Measurements from ENCODE around the gene KLF16.

DNA sequence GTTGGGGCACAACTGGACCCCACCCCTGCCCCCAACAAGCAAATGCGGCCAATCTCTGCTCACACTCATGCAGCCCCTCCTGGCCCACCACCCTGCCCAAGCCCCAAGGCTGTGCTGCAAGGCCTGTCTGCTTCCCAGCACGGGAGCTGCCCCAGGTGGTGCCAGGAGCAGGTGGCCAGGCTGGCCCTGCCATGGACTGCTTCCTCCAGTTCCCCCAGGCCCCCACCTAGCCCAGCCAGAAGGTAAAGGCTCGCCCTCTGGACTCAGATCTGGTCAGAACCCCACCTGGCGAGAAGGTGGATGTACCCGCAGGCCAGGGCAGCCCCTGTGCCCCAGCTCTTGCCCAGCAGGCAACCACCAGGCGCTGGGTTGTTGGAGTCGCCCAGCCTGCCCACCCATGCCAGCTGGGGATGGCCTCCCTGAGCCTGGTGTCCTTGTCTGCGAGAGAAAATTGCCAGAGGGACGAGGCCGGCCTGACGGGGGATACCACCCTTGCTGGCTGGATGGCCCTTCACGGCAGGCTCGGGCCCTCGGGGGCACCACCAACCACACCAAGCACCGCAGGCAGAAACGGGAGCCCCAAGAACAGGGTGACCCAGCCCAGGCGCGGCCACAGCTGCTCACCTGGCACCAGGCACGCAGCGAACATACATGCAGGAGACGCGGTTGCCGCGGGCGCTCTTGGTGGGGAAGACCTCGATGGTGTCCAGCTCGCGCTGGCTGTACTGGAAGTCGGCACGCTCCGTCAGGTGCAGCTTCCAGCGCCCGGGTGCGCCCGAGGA is 17.4 kb upstream of the KLF16 start:
- no peak for TF ChIP-seq EZH2 (IDR thresholded peaks at IDR 0.05)
- TF ChIP-seq POLR2AphosphoS5 (IDR thresholded peaks at IDR 0.05; ENCODE audit: borderline replicate concordance, low read depth, low read length), result no peak

All from SK-N-MC (cell line).